HCT116 (cell line): Measurements from ENCODE around the gene CLEC3B. TPM values are rescaled to one million over a fixed set of nuclear protein-coding genes. Genes with fewer than 3 reads are reported as not detected.

Source experiments
- ATAC-seq: fragments of 200-7000 bp; cut with Tn5 transposase; 2 replicates; pipeline ENCODE4 v1.9.1; 2020; ENCODE audit warnings: mild to moderate bottlenecking, moderate library complexity
- BruUV-seq: library from RNA; stranded (reverse); fragments of 400-500 nt; replicated peaks from 2 replicates; lab custom pipeline; 2021; lab: Mats Ljungman, UMichigan
- CTCF ChIA-PET: fragments of 300-600 bp; sonication (Branson Sonifier 250); formaldehyde crosslinking; loops from one replicate; lab custom pipeline; 2021; ENCODE audit warnings: antibody characterized with exemption; lab: Charles Lee
- POLR2A ChIA-PET: fragments of 300-600, 350-600 bp; sonication (Branson Sonifier 250); formaldehyde crosslinking; loops from one replicate; lab custom pipeline; 2021; ENCODE audit warnings: antibody characterized with exemption; lab: Charles Lee
- RAD21 ChIA-PET, 2 experiments: fragments of 300-600 bp; sonication (Branson Sonifier 250); formaldehyde crosslinking; loops; one replicate each; lab custom pipeline; 2023; ENCODE audit warnings: low total read pairs in 2 of 2; ENCODE audit not compliant: uncharacterized antibody in 2 of 2, unreplicated experiment in 2 of 2, low non-redundant PET in 1 of 2; lab: Charles Lee
- DNase-seq: peaks from one replicate; pipeline ENCODE4 v3.0.0-alpha.2; 2010; ENCODE audit warnings: low read depth, low spot score
- H2AFZ ChIP-seq: fragments of 200-600 bp; shearing (Covaris generic), sonication (generic); 2 replicates; pipeline ENCODE4 v1.6.1; 2017; ENCODE audit warnings: low read depth, mixed run types, mixed read lengths, antibody characterized with exemption, low read length; ENCODE audit not compliant: poor library complexity, severe bottlenecking
- H3K27ac ChIP-seq: 2 replicates; pipeline ENCODE4 v1.5.1; 2012; ENCODE audit warnings: low read depth, low read length
- H3K27me3 ChIP-seq: fragments of 200-600 bp; sonication (generic); 2 replicates; pipeline ENCODE4 v1.6.1; 2016; ENCODE audit warnings: mixed run types, low read length, mixed read lengths; ENCODE audit not compliant: insufficient read depth
- H3K36me3 ChIP-seq, 2 experiments: fragments of 200-500 bp in 1 of 2; fragments of 200-600 bp in 1 of 2; sonication (Bioruptor generic) in 1 of 2; sonication (generic) in 1 of 2; 2 replicates each; pipeline versions ENCODE4 v1.5.1 to v1.6.1; 2014 to 2016; ENCODE audit warnings: low read length in 2 of 2, inconsistent platforms in 1 of 2, mixed read lengths in 1 of 2, mixed run types in 1 of 2; ENCODE audit not compliant: insufficient read depth in 2 of 2, control insufficient read depth in 1 of 2
- H3K4me1 ChIP-seq, 2 experiments: fragments of 200-600 bp in 1 of 2; sonication (generic) in 1 of 2; 2 replicates each; pipeline versions ENCODE4 v1.5.1 to v1.6.1; 2012 to 2017; ENCODE audit warnings: low read length in 2 of 2, inconsistent platforms in 1 of 2, mild to moderate bottlenecking in 1 of 2, mixed read lengths in 1 of 2, mixed run types in 1 of 2, moderate library complexity in 1 of 2; ENCODE audit not compliant: insufficient read depth in 2 of 2, control insufficient read depth in 1 of 2
- H3K4me2 ChIP-seq: fragments of 200-600 bp; sonication (generic); 2 replicates; pipeline ENCODE4 v1.6.1; 2017; ENCODE audit warnings: mixed run types, low read length, mixed read lengths
- H3K4me3 ChIP-seq, 2 experiments: fragments of 200-600 bp in 1 of 2; sonication (generic) in 1 of 2; replicated peaks in 1 of 2; 2 replicates each; pipeline ENCODE4 v1.5.1; 2011 to 2016; ENCODE audit warnings: low read length in 2 of 2, control low read depth in 1 of 2, low read depth in 1 of 2, mild to moderate bottlenecking in 1 of 2, mixed read lengths in 1 of 2, mixed run types in 1 of 2
- H3K79me2 ChIP-seq: fragments of 200-600 bp; sonication (generic); 2 replicates; pipeline ENCODE4 v1.6.1; 2017; ENCODE audit warnings: mild to moderate bottlenecking, mixed run types, low read length, moderate library complexity, mixed read lengths; ENCODE audit not compliant: insufficient read depth
- H3K9ac ChIP-seq: fragments of 200-600 bp; sonication (generic); 2 replicates; pipeline ENCODE4 v1.6.1; 2016; ENCODE audit warnings: low read length, mixed read lengths
- H3K9me2 ChIP-seq: fragments of 200-600 bp; sonication (generic), shearing (Covaris generic); 2 replicates; pipeline ENCODE4 v1.6.1; 2017; ENCODE audit warnings: mixed run types, mild to moderate bottlenecking, moderate library complexity; ENCODE audit not compliant: insufficient read depth
- H3K9me3 ChIP-seq, 2 experiments: fragments of 200-500 bp in 1 of 2; fragments of 200-600 bp in 1 of 2; sonication (Bioruptor generic) in 1 of 2; sonication (generic) in 1 of 2; 2 replicates each; pipeline ENCODE4 v1.6.1; 2014 to 2017; ENCODE audit warnings: low read length in 2 of 2, mixed read lengths in 2 of 2, inconsistent platforms in 1 of 2, low read depth in 1 of 2, mild to moderate bottlenecking in 1 of 2, mixed run types in 1 of 2, moderate library complexity in 1 of 2; ENCODE audit not compliant: control insufficient read depth in 1 of 2, insufficient read depth in 1 of 2
- H4K20me1 ChIP-seq: fragments of 200-600 bp; sonication (generic), shearing (Covaris generic); 2 replicates; pipeline ENCODE4 v1.6.1; 2017; ENCODE audit warnings: mixed run types, mild to moderate bottlenecking, moderate library complexity; ENCODE audit not compliant: insufficient read depth
- ATF3 ChIP-seq: IDR thresholded peaks from 2 replicates; pipeline ENCODE4 v1.6.1; 2012
- CBX3 ChIP-seq: IDR thresholded peaks from 2 replicates; pipeline ENCODE4 v1.6.1; 2012; ENCODE audit warnings: low read depth
- CEBPB ChIP-seq: IDR thresholded peaks from 2 replicates; pipeline ENCODE4 v1.6.1; 2012; ENCODE audit warnings: low read depth
- CTCF ChIP-seq, 3 experiments: fragments of 200-600 bp in 1 of 3; sonication (generic) in 1 of 3; IDR thresholded peaks in 2 of 3; conservative IDR thresholded peaks in 1 of 3; 2 replicates each; pipeline ENCODE4 v1.5.1; 2012 to 2017; ENCODE audit warnings: low read depth in 2 of 3, low read length in 2 of 3, antibody characterized with exemption in 1 of 3, borderline replicate concordance in 1 of 3, control low read depth in 1 of 3, mild to moderate bottlenecking in 1 of 3, mixed read lengths in 1 of 3, mixed run types in 1 of 3, moderate library complexity in 1 of 3; ENCODE audit not compliant: insufficient read depth in 1 of 3
- ELF1 ChIP-seq: IDR thresholded peaks from 2 replicates; pipeline ENCODE4 v1.6.1; 2012; ENCODE audit warnings: low read depth, borderline replicate concordance
- EZH2 ChIP-seq: fragments of 200-600 bp; sonication (generic); IDR thresholded peaks from 2 replicates; pipeline ENCODE4 v1.6.1; 2017; ENCODE audit warnings: antibody characterized with exemption, mixed run types
- JUND ChIP-seq: IDR thresholded peaks from 2 replicates; pipeline ENCODE4 v1.6.1; 2012
- MAX ChIP-seq: IDR thresholded peaks from 2 replicates; pipeline ENCODE4 v1.6.1; 2012
- POLR2A ChIP-seq: IDR thresholded peaks from 2 replicates; pipeline ENCODE4 v1.7.0; 2011; ENCODE audit warnings: borderline replicate concordance; ENCODE audit not compliant: insufficient read depth, insufficient read length; ENCODE audit errors: extremely low read depth
- POLR2AphosphoS5 ChIP-seq: IDR thresholded peaks from 2 replicates; pipeline ENCODE4 v1.6.1; 2011; ENCODE audit warnings: mild to moderate bottlenecking, low read depth, low read length, moderate library complexity
- REST ChIP-seq: IDR thresholded peaks from 2 replicates; pipeline ENCODE4 v1.6.1; 2012; ENCODE audit warnings: low read depth
- SIN3A ChIP-seq: IDR thresholded peaks from 2 replicates; pipeline ENCODE4 v1.6.1; 2012; ENCODE audit warnings: low read depth
- SRF ChIP-seq: IDR thresholded peaks from 2 replicates; pipeline ENCODE4 v1.6.1; 2012; ENCODE audit warnings: low read depth
- ZBTB33 ChIP-seq: IDR thresholded peaks from 2 replicates; pipeline ENCODE4 v1.6.1; 2011; ENCODE audit warnings: mild to moderate bottlenecking, low read length, moderate library complexity; ENCODE audit not compliant: insufficient replicate concordance; ENCODE audit errors: extremely low read depth
- ZNF274 ChIP-seq: fragments of 200-500 bp; sonication (Bioruptor generic); IDR thresholded peaks from 2 replicates; pipeline ENCODE4 v1.6.1; 2014; ENCODE audit warnings: mild to moderate bottlenecking, low read depth, low read length, inconsistent platforms
- intact Hi-C: fragments of 100-400 bp; cut with micrococcal nuclease; formaldehyde crosslinking; loops from 2 replicates; pipeline ENCODE4 v1.10.0; 2022
- total RNA-seq: library from RNA; stranded (reverse); gene quantifications from one replicate; pipeline ENCODE4 v1.2.1, GENCODE V29; 2021; ENCODE audit not compliant: unreplicated experiment

CLEC3B gene
- total RNA-seq, 1 experiment from 2014 or later: 0.57 TPM

GRCh38 chr3:45067941-45068340 is 41.8 kb downstream of the CLEC3B start:
- BruUV-seq: no TSS peak
- no peak for TF ChIP-seq CEBPB
- TF ChIP-seq ELF1: no peak
- no peak for TF ChIP-seq JUND
- TF ChIP-seq ZNF274: no peak
- TF ChIP-seq SRF: no peak
- TF ChIP-seq SIN3A: no peak
- no peak for TF ChIP-seq EZH2
- no peak for TF ChIP-seq ZBTB33
- no peak for TF ChIP-seq MAX
- no peak for TF ChIP-seq POLR2AphosphoS5
- no peak for TF ChIP-seq CTCF (IDR thresholded peaks at IDR 0.05 in 2 of 3, conservative IDR thresholded peaks at IDR 0.05 in 1 of 3; ENCODE audit: borderline replicate concordance in 1 of 3, insufficient read depth in 1 of 3, low read depth in 2 of 3, low read length in 2 of 3)
- no peak for TF ChIP-seq ATF3
- no peak for TF ChIP-seq POLR2A
- no peak for TF ChIP-seq CBX3
- TF ChIP-seq REST: no peak
- no peaks in the 10 kb centered on the region for H3K79me2 ChIP-seq
- no peak overlapping the region for H3K27ac ChIP-seq
- ChIA-PET CTCF (no interaction called here), POLR2A (no interaction called here), RAD21 (no interaction called here)
- no peak overlapping the region for H3K4me2 ChIP-seq
- H2AFZ ChIP-seq: no peak overlapping the region
- H3K4me3 ChIP-seq: no peak overlapping the region
- DNase-seq: no peak
- no peaks in the 10 kb centered on the region for H3K36me3 ChIP-seq
- H4K20me1 ChIP-seq: no peaks in the 10 kb centered on the region
- H3K27me3 ChIP-seq: no peaks in the 10 kb centered on the region
- no peaks in the 10 kb centered on the region for H3K9me3 ChIP-seq
- intact Hi-C loops: no loop called here
- H3K4me1 ChIP-seq: peaks cover 0 to 32% of the 10 kb centered on the region in 2 experiments; a peak in 2 of 4 replicates
- no peak overlapping the region for H3K9ac ChIP-seq
- no peaks in the 10 kb centered on the region for H3K9me2 ChIP-seq
- ATAC-seq: no peak
